Dermis blood vessel endothelial cell (primary cell): ENCODE measurements around the gene KLHL1. TPM values are rescaled to one million over a fixed set of nuclear protein-coding genes. Genes with fewer than 3 reads are reported as not detected.
"Not testable (repeated sequence)": the region's sequence is repeated elsewhere in the genome, so short reads cannot be mapped to it uniquely, and the experiment has no call there.

Experiments
- DNase-seq: peaks from one replicate; pipeline ENCODE4 v3.0.0; 2010
- total RNA-seq: library from RNA; depleted of rRNA; stranded (reverse); fragments of >200 nt; gene quantifications from 2 replicates; pipeline ENCODE4 v1.2.3, GENCODE V29; 2014

The KLHL1 gene
- total RNA-seq = not detected in 2 replicates

GRCh38 chr13:70108356-70109105, at the start of gene KLHL1:
Gene KLHL1 (minus strand): TSS chr13:70108452. CDS start chr13:70107699, 753 bp downstream.
- no peak for DNase-seq

GRCh38 chr13:70142658-70143057, 34.4 kb upstream of the KLHL1 start:
- not testable (repeated sequence) for DNase-seq

- DNase-seq = no peak
Observed at GRCh38 chr13:70128098-70128497, 19.8 kb upstream of the KLHL1 start.

- no peak for DNase-seq
Observed at GRCh38 chr13:70125693-70126092, 17.4 kb upstream of the KLHL1 start.

GRCh38 chr13:70117338-70117905, 9.2 kb upstream of the KLHL1 start:
- DNase-seq = no peak

GRCh38 chr13:70107498-70108281, 562 bp downstream of the KLHL1 start, which contains the start of gene ATXN8OS:
Gene ATXN8OS (plus strand): TSS chr13:70107826.
- no peak for DNase-seq

- DNase-seq = no peak
Observed at GRCh38 chr13:70107125-70107497, 1.1 kb downstream of the KLHL1 start.

- no peak for DNase-seq
Observed at GRCh38 chr13:70104481-70104880, 3.8 kb downstream of the KLHL1 start.

GRCh38 chr13:70098669-70099068, 9.6 kb downstream of the KLHL1 start:
- DNase-seq = no peak

- DNase-seq = no peak
Observed at GRCh38 chr13:70090036-70090723, 18.1 kb downstream of the KLHL1 start.

GRCh38 chr13:70088926-70089325, 19.3 kb downstream of the KLHL1 start:
- DNase-seq = no peak

- no peak for DNase-seq
Observed at GRCh38 chr13:70087247-70087646, 21.0 kb downstream of the KLHL1 start.

GRCh38 chr13:70080012-70080411, 28.2 kb downstream of the KLHL1 start:
- DNase-seq = no peak

- no peak for DNase-seq
Observed at GRCh38 chr13:70054572-70054971, 53.7 kb downstream of the KLHL1 start.

- no peak for DNase-seq
Observed at GRCh38 chr13:70051531-70051930, 56.7 kb downstream of the KLHL1 start.

- DNase-seq = no peak
Observed at GRCh38 chr13:70043685-70044084, 64.6 kb downstream of the KLHL1 start.

- no peak for DNase-seq
Observed at GRCh38 chr13:70042193-70042592, 66.1 kb downstream of the KLHL1 start.

GRCh38 chr13:70034286-70034685, 74.0 kb downstream of the KLHL1 start:
- no peak for DNase-seq

GRCh38 chr13:70027551-70027950, 80.7 kb downstream of the KLHL1 start:
- no peak for DNase-seq

GRCh38 chr13:70023516-70023915, 84.7 kb downstream of the KLHL1 start:
- no peak for DNase-seq

GRCh38 chr13:70022646-70023045, 85.6 kb downstream of the KLHL1 start:
- DNase-seq = no peak

- DNase-seq = no peak
Observed at GRCh38 chr13:70016116-70016515, 92.1 kb downstream of the KLHL1 start.

GRCh38 chr13:70014337-70014736, 93.9 kb downstream of the KLHL1 start:
- no peak for DNase-seq
